WTC11 (cell line): Measurements from ENCODE around the gene CNKSR3. TPM values are rescaled to one million over a fixed set of nuclear protein-coding genes. Genes with fewer than 3 reads are reported as not detected.

Source experiments
- ATAC-seq: fragments of 200-7000 bp; cut with Tn5 transposase; 2 replicates; pipeline ENCODE4 v1.10.0; 2021; ENCODE audit warnings: mild to moderate bottlenecking, moderate library complexity
- CTCF ChIA-PET: fragments of 300-600 bp; sonication (Branson Sonifier 250); formaldehyde crosslinking; loops from one replicate; lab custom pipeline; 2021; ENCODE audit warnings: antibody characterized with exemption; lab: Charles Lee
- POLR2A ChIA-PET: fragments of 350-600 bp; sonication (Branson Sonifier 250); formaldehyde crosslinking; loops from one replicate; lab custom pipeline; 2021; ENCODE audit warnings: antibody characterized with exemption; lab: Charles Lee
- DNase-seq: peaks from one replicate; pipeline ENCODE4 v3.0.0; 2021; ENCODE audit warnings: low spot score
- H3K27ac Mint-ChIP-seq: 2 replicates; pipeline ENCODE4 v1.8.0; 2021; ENCODE audit warnings: mixed read lengths
- H3K27me3 Mint-ChIP-seq: 2 replicates; pipeline ENCODE4 v1.8.0; 2021; ENCODE audit warnings: low read depth, mild to moderate bottlenecking, moderate library complexity, mixed read lengths
- H3K36me3 Mint-ChIP-seq: 2 replicates; pipeline ENCODE4 v1.8.0; 2021; ENCODE audit warnings: mixed read lengths
- H3K4me1 Mint-ChIP-seq: 2 replicates; pipeline ENCODE4 v1.8.0; 2022; ENCODE audit warnings: mixed read lengths
- H3K4me3 Mint-ChIP-seq: 2 replicates; pipeline ENCODE4 v1.8.0; 2021; ENCODE audit warnings: mild to moderate bottlenecking, moderate library complexity, mixed read lengths
- H3K9me3 Mint-ChIP-seq: 2 replicates; pipeline ENCODE4 v1.8.0; 2021; ENCODE audit warnings: mixed read lengths
- CBFB ChIP-seq: sonication (generic); formaldehyde crosslinking; IDR thresholded peaks from 2 replicates; pipeline ENCODE4 v1.8.1; 2022; ENCODE audit warnings: mild to moderate bottlenecking, low read depth, missing genetic modification reagents
- GABPB1 ChIP-seq: sonication (generic); formaldehyde crosslinking; IDR thresholded peaks from 2 replicates; pipeline ENCODE4 v1.8.1; 2023; ENCODE audit warnings: mild to moderate bottlenecking, missing genetic modification reagents
- GRHL2 ChIP-seq: fragments of 250-450 bp; sonication (Bioruptor Pico); IDR thresholded peaks from 2 replicates; pipeline ENCODE4 v1.8.0; 2022; ENCODE audit warnings: mild to moderate bottlenecking, moderate library complexity; ENCODE audit not compliant: insufficient replicate concordance, severe bottlenecking
- MYBL2 ChIP-seq: sonication (generic); formaldehyde crosslinking; IDR thresholded peaks from 2 replicates; pipeline ENCODE4 v1.8.1; 2023; ENCODE audit warnings: mild to moderate bottlenecking, moderate library complexity, missing genetic modification reagents
- NFYB ChIP-seq: sonication (generic); formaldehyde crosslinking; conservative IDR thresholded peaks from 2 replicates; pipeline ENCODE4 v1.8.0; 2022; ENCODE audit warnings: low read depth, missing genetic modification reagents
- SMAD3 ChIP-seq: sonication (generic); formaldehyde crosslinking; IDR thresholded peaks from 2 replicates; pipeline ENCODE4 v1.8.0; 2022; ENCODE audit warnings: missing genetic modification reagents, mild to moderate bottlenecking, borderline replicate concordance
- ZNF232 ChIP-seq: sonication (generic); formaldehyde crosslinking; IDR thresholded peaks from 2 replicates; pipeline ENCODE4 v1.8.0; 2022; ENCODE audit warnings: mild to moderate bottlenecking, missing genetic modification reagents
- ZNF396 ChIP-seq: fragments of 250-450 bp; sonication (Bioruptor Pico); IDR thresholded peaks from 2 replicates; pipeline ENCODE4 v1.8.0; 2021; ENCODE audit warnings: mild to moderate bottlenecking, moderate library complexity, borderline replicate concordance
- ZNF423 ChIP-seq: fragments of 250-450 bp; sonication (Bioruptor Pico); IDR thresholded peaks from 2 replicates; pipeline ENCODE4 v2.1.2; 2022; ENCODE audit warnings: mild to moderate bottlenecking, moderate library complexity
- ZNF671 ChIP-seq: fragments of 250-450 bp; sonication (Bioruptor Pico); IDR thresholded peaks from 2 replicates; pipeline ENCODE4 v1.8.0; 2021; ENCODE audit warnings: mild to moderate bottlenecking
- total RNA-seq: library from RNA; stranded (reverse); gene quantifications from 3 replicates; pipeline ENCODE4 v1.2.3, GENCODE V29; 2021
- TF ChIP-seq, protein P1 (sequence below): fragments of 250-450 bp; sonication (Bioruptor Pico); conservative IDR thresholded peaks from 2 replicates; pipeline ENCODE4 v1.9.0; 2021; ENCODE audit warnings: mild to moderate bottlenecking
- TF ChIP-seq, protein P2 (sequence below): fragments of 250-450 bp; sonication (Bioruptor Pico); IDR thresholded peaks from 2 replicates; pipeline ENCODE4 v1.9.0; 2021; ENCODE audit warnings: mild to moderate bottlenecking
- TF ChIP-seq, protein P3 (sequence below): sonication (generic); formaldehyde crosslinking; IDR thresholded peaks from 2 replicates; pipeline ENCODE4 v1.8.1; 2023; ENCODE audit warnings: mild to moderate bottlenecking, missing genetic modification reagents, borderline replicate concordance
- TF ChIP-seq, protein P4 (sequence below): fragments of 250-450 bp; sonication (Bioruptor Pico); IDR thresholded peaks from 2 replicates; pipeline ENCODE4 v1.9.0; 2021; ENCODE audit warnings: moderate library complexity, mild to moderate bottlenecking, inconsistent platforms, borderline replicate concordance

CNKSR3 gene
- total RNA-seq, 1 experiment from 2014 or later: 5.7 TPM

DNA sequence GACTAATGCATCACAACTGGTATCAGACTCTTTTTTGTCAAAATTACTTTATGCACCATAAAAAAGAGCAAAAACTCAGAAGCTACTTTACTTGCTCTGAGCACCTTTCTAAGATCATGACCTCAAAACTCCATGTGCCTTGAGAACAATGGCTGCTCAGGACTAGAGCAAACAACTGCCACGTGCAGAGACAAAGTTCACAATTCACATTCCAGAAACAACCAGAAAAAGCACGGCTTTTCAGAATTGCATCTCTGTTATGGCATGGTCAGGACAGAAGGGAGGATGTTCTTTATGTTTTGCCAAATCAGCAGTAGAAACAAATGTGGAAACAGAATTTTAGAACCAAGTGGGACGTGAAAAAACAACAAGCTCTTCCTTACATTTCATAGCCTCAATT lies 70.5 kb downstream of the CNKSR3 start:
- POLR2A ChIA-PET: no interaction called here
- TF ChIP-seq, protein P1, sequence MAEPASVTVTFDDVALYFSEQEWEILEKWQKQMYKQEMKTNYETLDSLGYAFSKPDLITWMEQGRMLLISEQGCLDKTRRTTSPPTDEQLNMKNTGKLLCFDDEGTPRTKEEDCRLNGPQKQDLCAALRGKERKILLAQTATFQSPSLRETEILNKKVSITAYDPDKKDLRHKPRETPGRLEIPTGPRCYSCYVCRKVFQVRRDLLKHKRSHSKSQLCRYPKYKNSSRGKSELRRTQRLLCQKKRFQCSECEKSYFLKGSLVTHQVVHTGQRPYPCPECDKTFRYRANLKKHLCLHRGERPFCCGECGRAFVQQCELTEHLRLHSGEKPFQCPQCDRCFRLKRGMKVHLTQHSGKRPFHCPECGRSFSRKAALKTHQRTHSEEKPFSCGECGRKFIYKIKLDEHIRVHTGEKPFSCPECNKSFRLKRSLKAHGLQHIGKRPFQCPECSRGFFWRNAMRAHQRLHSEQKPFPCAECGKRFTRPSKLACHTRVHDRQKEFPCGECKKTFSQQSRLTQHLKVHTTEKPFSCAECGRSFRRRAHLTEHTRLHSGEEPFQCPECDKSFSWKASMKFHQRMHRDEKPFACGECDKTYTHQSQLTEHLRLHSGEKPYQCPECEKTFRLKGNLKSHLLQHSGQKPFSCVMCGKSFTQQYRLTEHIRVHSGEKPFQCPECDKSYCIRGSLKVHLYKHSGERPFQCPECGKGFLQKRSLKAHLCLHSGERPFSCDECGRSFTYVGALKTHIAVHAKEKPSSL (CRISPR knock-in tag): no peak
- TF ChIP-seq GABPB1 (CRISPR knock-in tag) (peak; percentile 65), GRHL2 (CRISPR knock-in tag) (no peak)
- TF ChIP-seq, all 79 proteins: peak for 1
- CTCF ChIA-PET: no interaction called here
- H3K4me1 Mint-ChIP-seq: no peaks in the 10 kb centered on the region
- no peak for ATAC-seq
- H3K27me3 Mint-ChIP-seq: no peaks in the 10 kb centered on the region
- peaks cover 8% of the 10 kb centered on the region; the same call in 1 of the 2 replicates for H3K9me3 Mint-ChIP-seq
- no peak for DNase-seq
- H3K4me3 Mint-ChIP-seq: no peak overlapping the region
- no peak overlapping the region for H3K27ac Mint-ChIP-seq
- peaks cover 6% of the 10 kb centered on the region for H3K36me3 Mint-ChIP-seq

DNA sequence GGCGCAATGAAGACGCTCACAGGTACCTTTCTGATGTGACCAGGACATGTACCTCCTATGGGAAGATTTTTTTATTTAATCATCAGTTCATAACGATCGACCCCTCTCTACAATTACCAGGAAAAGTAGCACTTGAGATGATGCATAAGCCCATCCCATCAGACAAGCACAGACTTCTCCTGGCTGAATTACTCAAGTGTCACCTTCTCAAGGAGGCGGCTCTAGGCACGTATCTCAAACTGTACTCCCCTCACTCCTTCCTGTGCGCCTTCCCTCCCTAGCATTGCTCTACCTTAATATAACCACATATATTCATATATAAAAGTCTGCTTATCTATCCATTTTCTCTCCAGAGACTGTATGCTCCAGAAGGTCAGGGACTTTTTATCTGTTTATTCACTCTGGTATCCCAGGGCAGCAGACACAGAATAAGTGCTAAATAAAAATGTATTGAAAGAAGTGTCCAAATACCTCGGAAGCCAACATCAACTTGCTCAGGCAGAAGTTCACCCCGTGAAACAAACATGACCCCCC lies 71.5 kb downstream of the CNKSR3 start:
- POLR2A ChIA-PET: no interaction called here
- TF ChIP-seq ZNF423: no peak
- TF ChIP-seq, protein P1 (CRISPR knock-in tag): no peak
- no peak for TF ChIP-seq ZNF232 (CRISPR knock-in tag)
- TF ChIP-seq NFYB (CRISPR knock-in tag): no peak
- TF ChIP-seq CBFB (CRISPR knock-in tag): no peak
- ATAC-seq: no peak
- Mint-ChIP-seq H3K27ac (no peak overlapping the region), H3K36me3 (peaks cover 6% of the 10 kb centered on the region), H3K27me3 (no peaks in the 10 kb centered on the region), H3K4me3 (no peak overlapping the region), H3K4me1 (peaks cover 4% of the 10 kb centered on the region), H3K9me3 (peaks cover 8% of the 10 kb centered on the region; the same call in 1 of the 2 replicates)
- CTCF ChIA-PET: no interaction called here
- DNase-seq: no peak

DNA sequence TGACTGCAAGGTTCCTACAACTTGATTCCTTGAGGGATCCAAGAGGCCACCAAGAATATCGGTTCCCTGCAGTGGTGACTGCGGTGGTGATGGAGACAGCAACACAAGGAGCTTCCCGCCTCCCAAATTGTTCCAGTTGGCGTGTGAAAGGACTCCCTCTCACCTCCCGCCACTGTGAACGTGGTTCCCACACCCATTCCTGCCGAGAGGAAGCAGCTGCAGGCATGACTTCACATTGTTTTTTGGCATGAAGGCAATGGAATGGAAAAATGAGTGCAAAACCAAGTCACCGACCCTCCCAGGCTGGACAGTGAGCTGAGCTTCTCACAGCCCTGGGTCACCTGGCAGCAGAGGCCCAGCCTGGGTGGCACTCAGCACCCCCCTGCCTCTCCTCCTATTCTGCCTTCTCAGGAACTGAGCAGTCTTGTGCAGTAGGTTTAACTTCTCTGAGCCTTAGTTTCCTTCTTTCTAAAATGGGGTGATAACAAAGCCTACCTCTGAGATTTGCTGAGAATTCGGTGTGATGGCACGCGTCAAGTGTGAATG lies 75.0 kb downstream of the CNKSR3 start:
- TF ChIP-seq, protein P2, sequence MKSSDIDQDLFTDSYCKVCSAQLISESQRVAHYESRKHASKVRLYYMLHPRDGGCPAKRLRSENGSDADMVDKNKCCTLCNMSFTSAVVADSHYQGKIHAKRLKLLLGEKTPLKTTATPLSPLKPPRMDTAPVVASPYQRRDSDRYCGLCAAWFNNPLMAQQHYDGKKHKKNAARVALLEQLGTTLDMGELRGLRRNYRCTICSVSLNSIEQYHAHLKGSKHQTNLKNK (CRISPR knock-in tag): no peak
- no peak for TF ChIP-seq ZNF671 (CRISPR knock-in tag)
- no peak for TF ChIP-seq GABPB1 (CRISPR knock-in tag)
- no peak for TF ChIP-seq ZNF396 (CRISPR knock-in tag)
- TF ChIP-seq MYBL2 (CRISPR knock-in tag): no peak
- no peak for DNase-seq
- no peak overlapping the region for H3K4me3 Mint-ChIP-seq
- H3K4me1 Mint-ChIP-seq: peaks cover 14% of the 10 kb centered on the region
- CTCF ChIA-PET: no interaction called here
- peaks cover 20% of the 10 kb centered on the region for H3K36me3 Mint-ChIP-seq
- peaks cover 21% of the 10 kb centered on the region for H3K9me3 Mint-ChIP-seq
- POLR2A ChIA-PET: no interaction called here
- H3K27ac Mint-ChIP-seq: no peak overlapping the region
- ATAC-seq: no peak
- no peaks in the 10 kb centered on the region for H3K27me3 Mint-ChIP-seq

DNA sequence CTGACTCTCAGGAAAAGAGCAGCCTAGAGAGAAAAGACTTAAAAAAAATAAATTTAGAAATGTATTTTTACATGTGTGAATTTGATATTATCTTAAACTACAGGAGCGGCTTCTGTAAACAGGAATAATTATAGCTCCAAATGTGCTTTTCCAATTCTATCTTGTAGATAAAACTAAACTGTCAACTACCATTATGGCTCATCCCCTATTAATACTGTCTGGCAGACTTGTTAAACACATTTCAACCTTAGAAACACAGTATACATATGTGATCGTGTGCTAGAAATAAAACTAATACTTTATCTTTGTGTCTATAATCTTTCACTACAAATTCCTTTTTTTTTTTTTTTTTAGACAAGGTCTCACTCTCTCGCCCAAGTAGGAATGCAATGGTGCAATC lies 75.8 kb downstream of the CNKSR3 start:
- ATAC-seq (no peak), DNase-seq (no peak)
- ChIA-PET POLR2A (no interaction called here), CTCF (no interaction called here)
- peaks cover 20% of the 10 kb centered on the region for H3K36me3 Mint-ChIP-seq
- H3K4me3 Mint-ChIP-seq: no peak overlapping the region
- H3K9me3 Mint-ChIP-seq: peaks cover 21% of the 10 kb centered on the region
- peaks cover 14% of the 10 kb centered on the region for H3K4me1 Mint-ChIP-seq
- H3K27ac Mint-ChIP-seq: no peak overlapping the region
- no peaks in the 10 kb centered on the region for H3K27me3 Mint-ChIP-seq
- TF ChIP-seq, protein P3, sequence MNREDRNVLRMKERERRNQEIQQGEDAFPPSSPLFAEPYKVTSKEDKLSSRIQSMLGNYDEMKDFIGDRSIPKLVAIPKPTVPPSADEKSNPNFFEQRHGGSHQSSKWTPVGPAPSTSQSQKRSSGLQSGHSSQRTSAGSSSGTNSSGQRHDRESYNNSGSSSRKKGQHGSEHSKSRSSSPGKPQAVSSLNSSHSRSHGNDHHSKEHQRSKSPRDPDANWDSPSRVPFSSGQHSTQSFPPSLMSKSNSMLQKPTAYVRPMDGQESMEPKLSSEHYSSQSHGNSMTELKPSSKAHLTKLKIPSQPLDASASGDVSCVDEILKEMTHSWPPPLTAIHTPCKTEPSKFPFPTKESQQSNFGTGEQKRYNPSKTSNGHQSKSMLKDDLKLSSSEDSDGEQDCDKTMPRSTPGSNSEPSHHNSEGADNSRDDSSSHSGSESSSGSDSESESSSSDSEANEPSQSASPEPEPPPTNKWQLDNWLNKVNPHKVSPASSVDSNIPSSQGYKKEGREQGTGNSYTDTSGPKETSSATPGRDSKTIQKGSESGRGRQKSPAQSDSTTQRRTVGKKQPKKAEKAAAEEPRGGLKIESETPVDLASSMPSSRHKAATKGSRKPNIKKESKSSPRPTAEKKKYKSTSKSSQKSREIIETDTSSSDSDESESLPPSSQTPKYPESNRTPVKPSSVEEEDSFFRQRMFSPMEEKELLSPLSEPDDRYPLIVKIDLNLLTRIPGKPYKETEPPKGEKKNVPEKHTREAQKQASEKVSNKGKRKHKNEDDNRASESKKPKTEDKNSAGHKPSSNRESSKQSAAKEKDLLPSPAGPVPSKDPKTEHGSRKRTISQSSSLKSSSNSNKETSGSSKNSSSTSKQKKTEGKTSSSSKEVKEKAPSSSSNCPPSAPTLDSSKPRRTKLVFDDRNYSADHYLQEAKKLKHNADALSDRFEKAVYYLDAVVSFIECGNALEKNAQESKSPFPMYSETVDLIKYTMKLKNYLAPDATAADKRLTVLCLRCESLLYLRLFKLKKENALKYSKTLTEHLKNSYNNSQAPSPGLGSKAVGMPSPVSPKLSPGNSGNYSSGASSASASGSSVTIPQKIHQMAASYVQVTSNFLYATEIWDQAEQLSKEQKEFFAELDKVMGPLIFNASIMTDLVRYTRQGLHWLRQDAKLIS (CRISPR knock-in tag): no peak
- no peak for TF ChIP-seq ZNF396 (CRISPR knock-in tag)
- TF ChIP-seq SMAD3 (CRISPR knock-in tag): no peak
- TF ChIP-seq, protein P4, sequence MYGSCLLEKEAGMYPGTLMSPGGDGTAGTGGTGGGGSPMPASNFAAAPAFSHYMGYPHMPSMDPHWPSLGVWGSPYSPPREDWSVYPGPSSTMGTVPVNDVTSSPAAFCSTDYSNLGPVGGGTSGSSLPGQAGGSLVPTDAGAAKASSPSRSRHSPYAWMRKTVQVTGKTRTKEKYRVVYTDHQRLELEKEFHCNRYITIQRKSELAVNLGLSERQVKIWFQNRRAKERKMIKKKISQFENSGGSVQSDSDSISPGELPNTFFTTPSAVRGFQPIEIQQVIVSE: no peak
